GM12874 (cell line): ENCODE measurements around the gene HTRA1.

Experiments
- TF ChIP-seq, protein P1 (sequence below): IDR thresholded peaks from 2 replicates; pipeline ENCODE4 v1.5.1; 2011; ENCODE audit warnings: low read depth, mild to moderate bottlenecking, control low read depth, low read length, moderate library complexity; ENCODE audit not compliant: insufficient read depth

HTRA1 gene

DNA sequence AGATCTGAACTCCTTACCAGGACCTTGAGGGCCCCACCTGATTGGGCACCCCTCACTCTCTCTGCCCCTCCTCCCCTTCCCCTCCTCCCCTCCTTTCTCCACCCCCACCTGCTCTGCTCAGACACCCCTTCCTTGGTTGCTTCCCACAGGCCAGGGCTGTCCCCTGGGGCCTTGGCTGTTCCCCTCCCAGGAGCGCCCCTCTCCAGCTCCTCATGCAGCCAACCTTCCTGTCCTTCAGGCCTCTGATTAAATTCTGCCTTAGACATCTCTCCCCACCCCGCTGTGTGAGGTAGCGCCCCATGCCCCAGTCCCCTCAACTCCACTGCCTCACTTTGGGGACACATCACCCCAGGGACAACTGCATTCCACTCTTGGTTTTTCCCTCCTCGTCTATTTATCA, 32.4 kb downstream of the HTRA1 start:
- TF ChIP-seq, protein P1, sequence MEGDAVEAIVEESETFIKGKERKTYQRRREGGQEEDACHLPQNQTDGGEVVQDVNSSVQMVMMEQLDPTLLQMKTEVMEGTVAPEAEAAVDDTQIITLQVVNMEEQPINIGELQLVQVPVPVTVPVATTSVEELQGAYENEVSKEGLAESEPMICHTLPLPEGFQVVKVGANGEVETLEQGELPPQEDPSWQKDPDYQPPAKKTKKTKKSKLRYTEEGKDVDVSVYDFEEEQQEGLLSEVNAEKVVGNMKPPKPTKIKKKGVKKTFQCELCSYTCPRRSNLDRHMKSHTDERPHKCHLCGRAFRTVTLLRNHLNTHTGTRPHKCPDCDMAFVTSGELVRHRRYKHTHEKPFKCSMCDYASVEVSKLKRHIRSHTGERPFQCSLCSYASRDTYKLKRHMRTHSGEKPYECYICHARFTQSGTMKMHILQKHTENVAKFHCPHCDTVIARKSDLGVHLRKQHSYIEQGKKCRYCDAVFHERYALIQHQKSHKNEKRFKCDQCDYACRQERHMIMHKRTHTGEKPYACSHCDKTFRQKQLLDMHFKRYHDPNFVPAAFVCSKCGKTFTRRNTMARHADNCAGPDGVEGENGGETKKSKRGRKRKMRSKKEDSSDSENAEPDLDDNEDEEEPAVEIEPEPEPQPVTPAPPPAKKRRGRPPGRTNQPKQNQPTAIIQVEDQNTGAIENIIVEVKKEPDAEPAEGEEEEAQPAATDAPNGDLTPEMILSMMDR = no peak

DNA sequence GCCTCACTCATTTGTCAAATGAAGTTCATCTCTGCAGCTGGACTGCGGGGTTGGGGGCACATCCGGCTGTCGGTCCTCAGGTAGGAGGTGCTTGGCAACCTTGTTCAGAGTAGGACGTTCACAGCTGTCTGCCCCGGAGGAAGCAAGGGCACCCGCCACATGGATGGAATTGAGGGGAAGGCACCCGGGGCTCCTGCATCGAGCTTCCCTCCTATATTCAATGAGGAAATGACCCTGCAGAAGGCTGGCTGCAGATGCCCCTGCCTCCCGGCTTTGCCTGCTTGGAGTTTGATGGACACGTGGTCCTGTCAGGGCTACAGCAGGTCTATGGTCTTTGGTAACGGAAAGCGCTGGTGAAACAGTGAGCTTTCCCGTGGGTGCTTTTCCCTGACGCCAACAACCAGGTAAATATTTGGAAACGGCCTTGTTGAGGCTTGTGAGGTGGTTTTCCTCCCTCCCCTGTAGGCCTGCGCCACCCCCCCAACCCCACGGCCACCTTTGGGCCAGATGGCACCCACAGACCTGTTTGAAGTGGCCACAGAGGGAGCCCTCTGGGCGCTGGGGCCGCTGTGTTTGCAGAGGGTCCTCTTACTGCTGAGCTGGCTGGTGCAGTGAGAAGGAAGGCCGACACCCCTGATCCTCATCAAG, 32.9 kb downstream of the HTRA1 start:
- TF ChIP-seq, protein P1 = no peak

DNA sequence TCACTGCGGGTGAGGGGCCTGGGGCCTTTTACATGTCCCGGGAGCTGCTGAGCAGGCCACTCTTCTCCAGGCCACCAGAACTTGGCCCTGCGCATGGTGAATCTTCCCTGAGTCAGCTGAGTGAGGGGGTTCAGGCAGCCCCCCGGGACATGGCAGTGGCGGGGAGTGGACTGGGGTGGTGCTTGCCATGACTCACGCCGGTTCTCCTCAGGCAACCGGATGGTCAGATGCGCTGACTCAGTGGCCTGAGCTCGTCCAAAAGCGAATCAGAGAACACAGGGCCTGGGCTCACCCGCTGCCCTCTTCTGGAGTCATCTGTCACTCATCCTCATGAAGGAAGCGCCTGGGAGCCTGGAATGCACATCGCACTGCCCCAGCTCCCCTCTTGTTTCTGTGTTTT, 33.5 kb downstream of the HTRA1 start:
- TF ChIP-seq, protein P1 = no peak

DNA sequence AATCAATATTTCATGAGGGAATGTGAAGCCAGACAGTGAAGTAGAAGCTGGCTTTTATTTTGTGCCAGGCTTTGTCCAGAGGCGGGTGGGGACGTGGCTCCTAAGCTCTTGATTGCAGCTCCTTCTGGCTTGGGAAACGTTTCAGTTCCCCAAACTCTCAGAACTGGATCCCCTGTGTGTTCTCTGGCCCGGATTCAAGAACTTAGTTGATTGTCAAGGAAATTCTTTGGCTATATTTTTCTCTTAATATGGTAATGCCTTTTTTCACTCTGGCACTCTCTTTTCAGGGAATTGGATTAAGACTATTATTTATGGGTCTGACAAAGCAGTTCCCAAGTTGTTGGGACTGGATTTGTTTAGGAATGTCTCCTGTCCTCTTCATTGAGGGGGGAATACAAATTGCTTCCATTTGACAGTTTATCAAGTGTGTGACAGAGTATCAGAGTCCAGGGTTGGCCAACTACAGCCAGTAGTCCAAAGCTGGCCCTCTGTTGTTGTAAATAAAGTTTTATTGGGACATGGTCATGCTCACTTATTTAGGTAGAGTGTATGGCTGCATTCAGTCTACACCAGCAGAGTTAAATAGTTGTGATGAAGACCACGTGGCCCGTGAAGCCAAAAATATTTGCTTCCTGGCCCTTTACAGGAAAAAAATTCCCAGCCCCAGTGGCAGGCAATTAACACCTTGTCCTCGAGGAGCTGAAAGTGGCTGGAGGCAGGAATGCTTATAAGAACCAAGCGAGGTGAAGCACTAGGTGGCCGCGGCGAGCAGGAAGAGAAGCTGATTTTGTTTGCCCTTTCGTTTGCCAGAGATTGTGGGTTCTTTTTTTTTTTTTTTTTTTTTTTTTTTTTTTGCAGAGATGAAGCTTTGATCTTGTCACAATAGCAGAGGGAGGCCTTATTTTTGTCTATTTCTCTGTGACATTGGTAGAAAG, 34.3 kb downstream of the HTRA1 start:
- TF ChIP-seq, protein P1 = no peak

DNA sequence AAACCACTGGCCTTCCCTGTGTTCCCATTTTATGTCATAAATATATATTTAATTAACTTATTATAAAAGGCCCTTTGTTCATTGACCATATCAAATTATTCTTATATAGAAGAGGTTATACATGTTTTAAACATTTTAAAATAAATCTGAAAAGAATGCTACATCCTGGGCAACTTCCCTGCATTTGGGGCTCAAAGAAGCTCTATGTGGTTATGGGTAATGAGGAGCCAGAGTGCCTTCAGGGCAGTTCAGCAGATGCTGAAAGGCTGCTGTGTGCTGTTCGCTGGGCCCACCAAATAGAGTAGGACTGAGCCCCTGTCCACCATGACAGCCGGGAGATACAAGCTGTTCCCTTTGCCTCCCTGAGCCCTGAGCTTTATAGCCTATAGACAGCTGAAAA, 35.9 kb downstream of the HTRA1 start:
- TF ChIP-seq, protein P1 = no peak

DNA sequence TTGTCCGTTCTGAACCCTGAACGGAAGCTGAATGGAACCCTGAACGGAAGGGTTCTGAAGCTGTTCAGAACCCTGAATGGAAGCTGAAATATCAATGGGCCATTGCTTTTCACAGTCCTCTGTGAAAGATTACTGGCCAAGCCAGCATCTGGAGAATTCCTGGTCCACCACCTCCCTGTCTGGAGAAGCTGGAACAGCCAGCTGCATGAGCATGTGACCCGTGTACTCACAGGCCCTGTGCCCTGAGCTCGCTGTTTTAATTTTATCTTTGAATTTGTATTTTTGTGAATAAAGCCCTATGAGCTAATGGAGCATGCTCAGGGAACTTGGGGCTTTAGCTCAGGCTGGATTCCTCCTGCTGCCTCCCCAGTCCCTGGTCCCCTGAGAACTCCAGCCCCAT, 37.2 kb downstream of the HTRA1 start:
- TF ChIP-seq, protein P1 = no peak

DNA sequence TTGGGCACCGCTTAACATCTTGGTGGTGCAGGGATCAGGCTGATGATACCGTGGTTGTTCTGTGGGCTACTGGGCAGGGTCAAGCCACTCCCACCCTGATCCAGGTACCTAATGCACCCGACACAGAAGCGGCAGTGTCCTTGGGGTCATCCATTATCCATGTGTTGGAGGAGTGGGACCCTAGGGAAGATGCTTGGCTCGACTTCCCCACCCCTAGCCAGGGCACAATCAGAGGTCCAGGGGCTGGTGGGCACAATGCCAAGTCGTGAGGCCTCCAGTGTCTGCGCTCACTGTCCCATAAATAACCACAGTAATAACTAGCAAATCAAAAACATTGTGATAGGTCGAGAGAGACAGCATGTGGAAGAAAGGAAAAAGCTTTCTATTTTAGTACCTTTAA, 37.7 kb downstream of the HTRA1 start:
- TF ChIP-seq, protein P1 = no peak
